Parathyroid adenoma (tissue), 2 donors: ENCODE data around the gene CFAP61.
A peak's percentile ranks its signal among the peaks of the same experiment; 100 is the strongest.

Experiments used
- H2AFZ ChIP-seq: fragments of 300-600 bp; sonication (generic); one replicate; pipeline ENCODE4 v1.7.0; 2017; ENCODE audit warnings: antibody characterized with exemption, mild to moderate bottlenecking
- H3K27ac ChIP-seq: fragments of 300-600 bp; sonication (generic); one replicate; pipeline ENCODE4 v1.7.0; 2017
- H3K27me3 ChIP-seq: fragments of 300-600 bp; sonication (generic); one replicate; pipeline ENCODE4 v1.7.0; 2017; ENCODE audit warnings: low read length; ENCODE audit not compliant: control insufficient read depth, insufficient read depth
- H3K36me3 ChIP-seq: fragments of 300-600 bp; sonication (generic); one replicate; pipeline ENCODE4 v1.7.0; 2017; ENCODE audit warnings: low read length; ENCODE audit not compliant: control insufficient read depth, insufficient read depth
- H3K4me1 ChIP-seq: fragments of 300-600 bp; sonication (generic); one replicate; pipeline ENCODE4 v1.7.0; 2017; ENCODE audit warnings: control low read depth
- H3K4me2 ChIP-seq: fragments of 300-600 bp; sonication (generic); one replicate; pipeline ENCODE4 v1.7.0; 2017; ENCODE audit warnings: low read length
- H3K4me3 ChIP-seq: fragments of 300-600 bp; sonication (generic); one replicate; pipeline ENCODE4 v1.7.0; 2017; ENCODE audit warnings: low read depth, low read length
- H3K79me2 ChIP-seq: fragments of 300-600 bp; sonication (generic); one replicate; pipeline ENCODE4 v1.7.0; 2017; ENCODE audit warnings: control low read depth
- H3K9ac ChIP-seq: fragments of 300-600 bp; sonication (generic); one replicate; pipeline ENCODE4 v1.7.0; 2017; ENCODE audit warnings: mild to moderate bottlenecking
- H3K9me3 ChIP-seq: fragments of 300-600 bp; sonication (generic); one replicate; pipeline ENCODE4 v1.7.0; 2017; ENCODE audit warnings: low read length; ENCODE audit not compliant: control insufficient read depth
- CTCF ChIP-seq: fragments of 300-600 bp; sonication (generic); IDR thresholded peaks from one replicate; pipeline ENCODE4 v1.7.0; 2017; ENCODE audit warnings: antibody characterized with exemption, mild to moderate bottlenecking
- donor health status: primary hyperparathyroidism.

CFAP61 gene

GRCh38 chr20:20358801-20359200 lies 306.5 kb downstream of the CFAP61 start:
- peaks cover 2% of the 10 kb centered on the region for H3K27me3 ChIP-seq
- no peak overlapping the region for H3K4me2 ChIP-seq
- H3K36me3 ChIP-seq: no peaks in the 10 kb centered on the region
- no peaks in the 10 kb centered on the region for H3K9me3 ChIP-seq
- H2AFZ ChIP-seq: no peak overlapping the region
- no peak overlapping the region for H3K27ac ChIP-seq
- H3K4me3 ChIP-seq: no peak overlapping the region
- H3K4me1 ChIP-seq: no peaks in the 10 kb centered on the region
- TF ChIP-seq CTCF: no peak
- no peaks in the 10 kb centered on the region for H3K79me2 ChIP-seq
- H3K9ac ChIP-seq: no peak overlapping the region

GRCh38 chr20:20359628-20360027 lies 307.3 kb downstream of the CFAP61 start:
- no peak for TF ChIP-seq CTCF

GRCh38 chr20:20360464-20360863 lies 308.1 kb downstream of the CFAP61 start:
- Histone ChIP-seq H3K36me3 (no peaks in the 10 kb centered on the region), H3K27ac (no peak overlapping the region), H3K9ac (no peak overlapping the region), H3K4me1 (no peaks in the 10 kb centered on the region), H3K79me2 (no peaks in the 10 kb centered on the region), H2AFZ (peak overlapping the region; percentile 59), H3K9me3 (no peaks in the 10 kb centered on the region), H3K4me2 (no peak overlapping the region), H3K27me3 (peaks cover 2% of the 10 kb centered on the region), H3K4me3 (no peak overlapping the region)
- TF ChIP-seq CTCF: peak; percentile 64

More at GRCh38 chr20:20359628-20360027, 307.3 kb downstream of the CFAP61 start:
- Histone ChIP-seq H3K9me3 (no peaks in the 10 kb centered on the region), H2AFZ (no peak overlapping the region), H3K4me2 (no peak overlapping the region), H3K36me3 (no peaks in the 10 kb centered on the region), H3K27me3 (peaks cover 2% of the 10 kb centered on the region), H3K9ac (no peak overlapping the region), H3K27ac (no peak overlapping the region), H3K79me2 (no peaks in the 10 kb centered on the region), H3K4me1 (no peaks in the 10 kb centered on the region), H3K4me3 (no peak overlapping the region)

- Histone ChIP-seq H3K79me2 (no peaks in the 10 kb centered on the region), H3K9me3 (no peaks in the 10 kb centered on the region), H2AFZ (no peak overlapping the region), H3K4me2 (no peak overlapping the region), H3K9ac (no peak overlapping the region), H3K4me1 (no peaks in the 10 kb centered on the region), H3K4me3 (no peak overlapping the region), H3K36me3 (no peaks in the 10 kb centered on the region), H3K27ac (no peak overlapping the region), H3K27me3 (peaks cover 2% of the 10 kb centered on the region)
- TF ChIP-seq CTCF: no peak
Observed at GRCh38 chr20:20362774-20363433, 310.6 kb downstream of the CFAP61 start.

GRCh38 chr20:20363434-20363798 lies 311.1 kb downstream of the CFAP61 start:
- H3K9ac ChIP-seq: no peak overlapping the region
- no peaks in the 10 kb centered on the region for H3K36me3 ChIP-seq
- no peak overlapping the region for H2AFZ ChIP-seq
- no peaks in the 10 kb centered on the region for H3K4me1 ChIP-seq
- no peaks in the 10 kb centered on the region for H3K9me3 ChIP-seq
- no peak overlapping the region for H3K4me3 ChIP-seq
- no peak overlapping the region for H3K27ac ChIP-seq
- H3K27me3 ChIP-seq: peaks cover 2% of the 10 kb centered on the region
- no peaks in the 10 kb centered on the region for H3K79me2 ChIP-seq
- no peak for TF ChIP-seq CTCF
- no peak overlapping the region for H3K4me2 ChIP-seq
